Activated CD8-positive, alpha-beta memory T cell treated with anti-CD3 and anti-CD28 coated beads for 1 hour (primary cell): Measurements from ENCODE around the gene GNG10.
"Not testable (repeated sequence)": the region's sequence is repeated elsewhere in the genome, so short reads cannot be mapped to it uniquely, and the experiment has no call there.

Experiments
- DNase-seq, 2 donors: peaks; one replicate each; pipeline ENCODE4 v3.0.0-alpha.2; 2020; ENCODE audit warnings: low read depth in 1 of 2; ENCODE audit errors: extremely low read depth in 1 of 2

Gene GNG10

DNA sequence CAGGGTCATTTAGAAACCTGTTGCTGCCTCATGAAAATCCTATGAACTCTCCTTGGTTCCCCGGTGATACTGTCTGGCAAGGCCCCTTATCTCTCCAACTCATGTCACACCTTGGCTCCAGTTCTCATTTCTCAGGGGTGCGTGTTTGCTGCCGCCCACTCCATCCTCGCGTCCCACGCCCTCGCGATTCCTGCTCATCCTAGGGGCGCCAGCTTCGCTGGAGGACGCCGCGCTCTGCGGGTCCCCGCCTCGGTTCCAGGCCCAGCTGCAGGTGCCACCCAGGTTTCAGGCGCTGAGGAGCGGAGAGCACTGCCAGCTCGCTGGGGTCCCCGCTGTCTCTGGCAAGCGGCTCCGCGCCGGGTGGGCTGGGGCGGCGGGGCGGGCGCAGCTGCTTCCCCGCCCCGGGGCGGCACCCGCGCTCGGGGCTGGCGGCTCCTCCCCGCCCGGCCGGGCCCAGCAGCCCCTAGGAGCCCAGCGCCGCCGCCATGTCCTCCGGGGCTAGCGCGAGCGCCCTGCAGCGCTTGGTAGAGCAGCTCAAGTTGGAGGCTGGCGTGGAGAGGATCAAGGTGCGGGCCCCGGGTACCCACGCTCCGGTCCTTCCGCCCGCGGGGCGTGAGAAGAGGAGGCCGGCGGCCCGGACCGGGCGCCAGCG, at the start of gene GNG10:
GNG10 (plus strand) TSS at position 456 of the 652 bp plus-strand sequence; CDS start at position 486, 30 bp downstream.
- peak; percentile 25 to 58 for DNase-seq

DNA sequence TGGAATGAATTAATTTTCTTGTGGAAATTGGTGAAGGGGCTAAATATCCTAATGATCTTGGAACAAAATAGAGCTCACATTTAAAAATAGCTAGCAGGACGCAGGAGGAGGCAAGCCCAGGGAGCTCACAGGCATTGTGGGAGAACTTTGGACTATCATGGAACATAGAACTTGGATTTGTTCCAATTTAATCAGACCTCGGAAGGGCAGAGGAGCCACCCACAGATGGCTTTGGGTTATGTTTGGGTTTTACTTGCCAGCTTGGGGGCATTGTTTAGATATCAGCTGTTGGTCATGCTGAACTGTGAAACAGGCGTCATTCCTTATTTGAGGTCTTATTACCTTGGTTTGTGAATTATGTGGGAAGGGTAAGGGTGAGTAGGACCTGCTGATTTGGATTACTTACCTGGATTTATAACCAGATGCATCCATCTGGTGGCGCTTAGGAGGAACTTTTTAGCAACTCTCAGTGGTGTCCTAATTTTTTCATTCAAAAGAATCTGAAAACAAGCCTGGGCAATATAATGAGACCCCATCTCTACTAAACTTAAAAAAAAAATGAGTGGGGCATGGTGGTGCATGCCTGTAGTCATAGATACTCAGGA, 47.9 kb upstream of the GNG10 start:
- no peak for DNase-seq

DNA sequence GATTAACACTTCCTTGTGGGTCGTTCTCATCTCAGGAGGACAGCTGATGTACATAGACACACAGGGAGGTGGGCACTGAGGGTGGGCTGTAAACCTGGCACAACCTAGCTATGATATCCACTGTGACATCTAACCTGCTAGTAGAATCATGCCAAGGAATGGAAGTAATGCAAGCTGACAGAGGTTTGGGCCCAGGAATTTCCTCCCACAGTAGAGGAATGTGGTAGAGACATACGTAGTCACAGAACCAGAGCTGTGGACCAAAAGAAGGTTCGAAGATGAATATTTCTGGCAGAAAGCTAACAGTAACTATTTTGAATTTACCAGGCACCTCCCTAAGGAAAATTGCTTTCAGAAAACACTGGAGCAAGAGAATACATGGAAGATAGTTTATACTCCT, 45.5 kb upstream of the GNG10 start:
- DNase-seq, result no peak

DNA sequence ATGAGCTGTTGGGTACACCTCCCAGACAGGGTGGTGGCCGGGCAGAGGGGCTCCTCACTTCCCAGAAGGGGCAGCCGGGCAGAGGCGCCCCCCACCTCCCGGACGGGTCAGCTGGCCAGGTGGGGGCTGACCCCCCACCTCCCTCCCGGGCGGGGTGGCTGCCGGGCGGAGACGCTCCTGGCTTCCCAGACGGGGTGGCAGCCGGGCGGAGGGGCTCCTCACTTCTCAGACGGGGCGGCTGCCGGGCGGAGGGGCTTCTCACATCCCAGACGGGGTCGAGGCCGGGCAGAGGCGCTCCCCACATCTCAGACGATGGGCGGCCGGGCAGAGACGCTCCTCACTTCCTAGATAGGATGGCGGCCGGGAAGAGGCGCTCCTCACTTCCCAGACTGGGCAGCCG, 44.1 kb upstream of the GNG10 start:
- not testable (repeated sequence) for DNase-seq

DNA sequence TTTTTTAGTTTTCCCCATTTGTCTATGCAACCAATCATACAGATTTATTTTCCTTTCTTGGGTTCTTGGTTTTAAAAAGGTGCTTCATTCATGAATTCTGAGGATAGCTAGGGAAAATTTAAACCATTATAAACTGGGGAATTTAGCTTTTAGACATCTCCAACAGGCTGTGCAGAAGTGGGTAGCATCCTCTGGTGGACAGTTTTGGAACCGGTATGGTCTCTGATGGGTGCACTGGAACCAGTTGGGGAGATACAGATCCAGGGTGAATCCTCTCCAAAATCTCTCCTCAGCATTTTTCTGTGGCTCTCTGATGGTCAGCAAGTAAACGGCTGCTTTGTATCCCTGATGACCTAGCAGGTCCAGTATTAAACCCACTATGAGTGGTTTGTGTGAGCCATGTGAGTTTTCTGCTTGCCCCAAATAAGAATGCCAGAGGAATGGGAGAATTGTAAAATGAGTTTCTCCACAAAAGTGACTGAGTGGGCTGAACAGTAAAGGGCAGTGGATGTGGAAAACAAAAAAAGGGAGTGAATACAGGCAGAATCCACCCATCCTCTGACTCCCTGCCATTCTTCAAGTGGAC, 39.4 kb upstream of the GNG10 start:
- no peak for DNase-seq

DNA sequence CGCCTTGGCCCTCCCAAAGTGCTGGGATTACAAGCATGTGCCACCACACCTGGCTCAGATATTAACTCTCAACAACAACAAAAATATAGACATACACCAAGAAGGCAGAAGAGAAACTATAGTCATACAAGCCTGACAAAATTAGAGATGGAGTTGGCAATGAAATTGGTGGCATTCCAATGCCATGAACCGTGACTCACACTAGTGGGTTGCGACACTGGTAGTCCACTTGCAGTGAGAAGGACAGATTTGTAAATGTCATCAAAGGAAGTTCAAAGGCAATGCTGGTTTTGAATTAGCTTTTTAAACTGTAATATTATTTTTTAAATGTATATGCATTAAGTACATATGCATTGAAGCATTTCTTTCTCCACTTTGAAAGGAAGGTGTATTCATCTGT, 38.8 kb upstream of the GNG10 start:
- no peak for DNase-seq

DNA sequence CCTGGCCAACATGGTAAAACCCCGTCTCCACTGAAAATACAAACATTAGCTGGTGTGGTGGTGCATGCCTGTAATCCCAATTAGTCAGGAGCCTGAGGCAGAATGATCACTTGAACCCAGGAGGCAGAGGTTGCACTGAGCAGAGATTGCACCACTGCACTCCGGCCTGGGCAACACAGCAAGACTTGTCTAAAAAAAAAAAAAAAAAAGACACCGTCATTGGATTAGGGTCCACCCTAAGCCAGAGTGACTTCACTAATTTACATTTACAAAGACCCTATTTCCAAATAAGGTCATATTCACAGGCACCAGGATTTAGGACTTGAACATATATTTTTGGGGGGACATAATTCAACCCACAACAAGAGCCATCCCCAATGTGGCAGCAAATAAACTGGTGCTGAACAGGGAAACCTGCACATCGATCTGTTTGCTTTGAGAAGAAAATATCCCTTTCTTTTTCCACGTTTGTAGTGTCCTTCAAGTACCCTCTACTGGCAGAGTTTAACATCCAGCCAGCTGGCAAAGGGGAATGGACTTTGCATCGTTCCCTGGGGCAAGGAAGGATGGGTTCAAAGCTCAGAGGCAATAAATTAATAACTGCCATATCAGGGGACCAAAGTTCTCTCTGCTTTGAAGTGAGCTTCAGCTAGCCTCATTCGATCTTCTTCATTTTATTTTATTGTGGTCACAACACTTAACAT, 34.0 kb upstream of the GNG10 start:
- no peak for DNase-seq

DNA sequence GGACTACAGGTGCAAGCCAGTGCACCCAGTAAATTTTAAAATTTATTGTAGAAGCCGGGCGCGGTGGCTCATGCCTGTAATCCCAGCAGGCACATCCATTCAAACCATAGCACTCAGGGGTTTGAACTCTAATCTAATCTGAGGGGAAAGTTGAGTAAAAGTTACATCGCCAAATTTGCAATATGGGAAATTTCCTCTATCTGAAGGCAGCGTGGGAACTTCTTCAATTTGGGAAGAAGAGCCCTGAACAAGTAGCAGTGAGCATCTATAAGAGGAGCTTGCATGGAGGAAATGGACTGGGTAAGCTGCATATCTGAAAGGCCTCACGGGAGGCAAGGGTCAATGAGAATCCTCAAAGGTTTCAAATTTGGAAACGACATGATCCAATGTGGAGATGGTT, 33.0 kb upstream of the GNG10 start:
- DNase-seq, result no peak

DNA sequence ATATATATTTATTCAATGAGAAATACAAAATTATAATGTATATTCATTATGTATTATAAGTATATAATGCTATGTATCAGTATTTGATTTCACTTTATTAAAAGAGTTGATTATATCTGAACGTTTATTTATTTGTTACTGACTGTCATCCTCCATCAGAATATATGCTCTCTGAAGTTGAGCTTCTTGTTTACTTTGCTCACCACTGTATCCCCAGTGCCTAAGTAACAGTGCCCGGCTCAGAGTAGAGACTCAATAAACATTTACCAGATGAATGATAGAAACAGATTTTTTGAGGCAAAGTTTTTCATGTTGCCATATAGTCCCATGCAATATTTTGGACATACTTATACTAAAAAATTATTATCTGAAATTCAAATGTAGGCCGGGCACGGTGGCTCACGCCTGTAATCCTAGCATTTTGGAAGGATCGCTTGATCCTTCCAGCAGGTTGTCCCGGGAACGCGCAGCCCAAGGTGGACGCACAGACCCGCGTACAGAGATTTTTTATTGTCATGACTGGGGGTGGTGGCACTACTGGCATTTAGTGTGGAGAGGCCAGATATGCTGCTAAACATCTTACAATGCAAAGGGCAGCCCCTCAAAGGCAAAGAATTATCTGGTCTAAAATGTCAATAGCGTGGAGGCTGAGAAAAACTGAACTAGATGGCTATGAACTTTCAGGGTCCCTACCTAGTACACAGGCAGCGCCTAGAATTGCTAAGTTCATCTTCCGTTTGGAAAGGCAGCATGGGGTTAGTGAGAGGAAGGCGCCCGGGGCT, 31.0 kb upstream of the GNG10 start:
- no peak for DNase-seq

DNA sequence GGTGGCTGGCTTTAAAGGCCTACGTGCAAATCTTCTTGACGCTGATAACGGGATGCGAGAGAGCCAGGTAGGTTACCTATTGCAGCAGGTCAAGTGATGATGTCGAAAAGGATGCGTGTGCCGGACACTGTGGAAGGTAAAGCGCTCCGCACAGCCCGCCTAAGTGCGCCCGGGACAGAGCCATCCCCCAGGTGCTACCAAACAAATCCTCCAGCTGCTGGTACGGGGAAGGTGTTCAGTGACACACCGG, 30.5 kb upstream of the GNG10 start:
- DNase-seq, result no peak

DNA sequence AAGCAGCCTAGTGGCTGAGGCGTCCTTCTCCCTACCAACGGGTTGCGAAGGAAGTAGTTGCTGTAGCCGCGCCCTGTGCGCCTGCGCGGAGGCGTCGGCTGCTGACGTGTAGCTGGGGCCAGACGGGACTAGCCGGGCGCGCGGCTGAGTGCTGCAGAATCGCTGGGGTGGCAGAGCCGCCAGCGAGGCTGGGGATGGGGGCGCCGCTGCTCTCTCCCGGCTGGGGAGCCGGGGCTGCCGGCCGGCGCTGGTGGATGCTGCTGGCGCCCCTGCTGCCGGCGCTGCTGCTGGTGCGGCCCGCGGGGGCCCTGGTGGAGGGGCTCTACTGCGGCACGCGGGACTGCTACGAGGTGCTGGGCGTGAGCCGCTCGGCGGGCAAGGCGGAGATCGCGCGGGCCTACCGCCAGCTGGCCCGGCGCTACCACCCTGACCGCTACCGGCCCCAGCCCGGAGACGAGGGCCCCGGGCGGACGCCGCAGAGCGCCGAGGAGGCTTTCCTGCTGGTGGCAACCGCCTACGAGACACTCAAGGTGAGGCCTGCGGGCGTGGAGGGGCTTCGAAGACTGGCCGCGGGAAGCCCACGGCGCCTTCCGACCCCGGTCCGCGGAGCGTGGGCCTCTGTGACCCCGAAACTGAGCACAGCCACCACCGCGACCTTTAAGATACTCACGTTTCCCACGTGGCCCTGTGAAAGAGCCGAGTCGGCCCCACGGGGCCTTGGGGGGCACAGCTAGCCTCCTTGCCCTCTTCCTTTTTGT, 30.0 kb upstream of the GNG10 start, which contains the start of gene DNAJC25:
DNAJC25 (plus strand) TSS at position 121 of the 758 bp plus-strand sequence; CDS start at position 195, 74 bp downstream.
- DNase-seq, result peak; percentile 91 to 93

DNA sequence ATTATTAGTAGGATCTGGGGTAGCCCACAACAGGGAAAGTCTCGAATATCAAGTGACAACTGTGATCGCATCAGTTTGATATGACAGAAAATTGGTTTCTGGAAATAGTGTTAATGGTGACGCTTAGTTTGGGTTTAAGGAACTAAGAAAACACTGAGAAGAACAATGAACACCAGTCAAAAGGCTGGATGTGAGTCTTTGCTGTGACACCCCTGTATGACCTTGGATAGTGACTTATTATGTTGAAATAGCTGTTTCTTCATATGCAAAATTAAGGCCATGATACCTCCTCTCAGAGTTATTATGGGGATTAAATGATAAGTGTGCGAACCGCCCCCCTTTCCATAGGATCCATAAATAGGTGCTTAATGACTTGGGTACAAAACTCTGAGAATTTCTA, 29.3 kb upstream of the GNG10 start:
- DNase-seq, result no peak

DNA sequence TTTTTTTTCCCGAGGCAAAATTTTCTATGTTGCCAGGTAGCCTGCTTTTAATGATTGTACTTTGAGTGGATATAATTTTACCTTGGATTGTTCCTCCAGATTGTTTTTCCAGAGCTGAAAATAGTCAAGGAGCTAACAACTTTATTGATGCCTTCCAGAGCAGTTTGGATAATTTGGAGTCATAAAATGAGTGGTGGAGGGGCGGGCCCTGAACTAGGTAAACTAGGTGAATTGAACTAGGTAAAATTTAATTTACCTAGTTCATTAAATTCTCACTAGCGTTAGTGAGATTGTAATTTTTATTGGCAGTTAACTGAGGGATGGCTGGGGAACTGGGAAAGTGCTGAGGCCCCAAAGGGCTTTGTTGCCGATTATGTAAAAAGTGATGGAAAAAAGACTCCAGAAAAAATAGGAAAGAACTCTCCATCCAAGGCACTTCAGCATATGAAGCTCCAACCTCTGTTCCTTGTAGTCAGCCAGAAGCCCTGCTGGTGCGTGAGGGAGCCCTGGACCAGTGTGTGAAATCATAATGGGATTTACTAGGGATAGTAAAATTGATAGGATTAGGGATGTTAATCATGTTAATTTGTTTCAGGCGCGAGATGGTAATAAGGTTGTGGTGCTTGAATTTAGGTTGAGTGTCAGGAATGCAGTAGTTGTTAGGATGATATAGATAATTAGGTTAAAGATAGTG, 28.6 kb upstream of the GNG10 start:
- no peak for DNase-seq

DNA sequence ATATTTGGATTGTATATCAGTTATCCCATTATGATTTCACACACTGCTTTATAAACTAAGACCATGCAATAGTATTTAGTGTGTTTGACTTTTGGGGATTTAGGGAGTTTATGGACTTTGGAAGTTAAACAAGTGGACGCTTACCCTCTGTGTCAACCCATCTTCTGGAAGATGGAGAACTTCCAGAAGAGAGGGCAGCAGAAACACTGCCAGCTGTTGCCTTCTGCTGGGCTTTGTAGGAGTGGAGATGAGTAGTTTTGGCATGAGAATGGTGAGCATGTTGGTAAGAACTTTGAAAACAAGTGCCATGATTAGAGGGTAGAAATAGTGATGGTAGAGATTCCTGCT, 28.0 kb upstream of the GNG10 start:
- no peak for DNase-seq

DNA sequence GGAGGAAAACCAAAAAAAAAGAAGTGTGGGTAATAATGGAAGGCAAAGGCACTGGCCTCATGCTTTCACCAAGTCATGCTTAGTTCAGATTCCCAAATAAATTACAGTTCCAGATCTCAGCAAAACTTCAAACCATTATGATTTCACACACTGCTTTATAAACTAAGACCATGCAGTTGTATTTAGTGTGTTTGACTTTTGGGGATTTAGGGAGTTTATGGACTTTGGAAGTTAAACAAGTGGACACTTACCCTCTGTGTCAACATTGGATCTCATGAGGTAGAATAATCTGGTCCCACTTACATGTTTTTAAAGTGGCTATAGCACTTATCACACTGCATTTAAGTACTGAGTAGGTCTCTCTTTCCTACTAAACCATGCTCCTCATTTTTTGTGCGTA, 26.5 kb upstream of the GNG10 start:
- no peak for DNase-seq

DNA sequence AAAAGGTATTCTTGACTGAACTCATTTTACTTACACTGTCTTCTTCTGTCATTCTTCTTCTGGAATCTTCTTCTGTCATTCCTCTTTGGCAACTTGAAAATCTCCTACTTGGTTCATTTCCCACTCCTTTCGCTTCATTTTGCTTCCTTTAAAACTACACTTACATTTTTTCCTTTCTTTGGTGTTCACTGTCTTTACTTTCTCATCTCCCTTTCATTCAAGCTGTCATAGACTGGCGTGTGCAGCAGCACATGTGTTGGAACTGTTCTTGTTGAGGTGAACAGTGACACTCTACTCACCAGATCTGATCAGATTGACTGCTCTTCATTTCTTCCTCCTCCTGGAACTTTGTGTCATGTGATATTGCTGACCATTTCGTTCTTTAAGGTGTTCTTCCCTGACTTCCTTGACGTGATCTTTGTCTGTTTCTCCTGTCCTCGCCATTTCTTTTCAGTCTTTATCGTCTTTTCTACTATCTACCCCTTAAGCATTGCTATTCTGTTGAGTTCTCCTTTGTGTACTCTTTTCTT, 23.9 kb upstream of the GNG10 start:
- no peak for DNase-seq

DNA sequence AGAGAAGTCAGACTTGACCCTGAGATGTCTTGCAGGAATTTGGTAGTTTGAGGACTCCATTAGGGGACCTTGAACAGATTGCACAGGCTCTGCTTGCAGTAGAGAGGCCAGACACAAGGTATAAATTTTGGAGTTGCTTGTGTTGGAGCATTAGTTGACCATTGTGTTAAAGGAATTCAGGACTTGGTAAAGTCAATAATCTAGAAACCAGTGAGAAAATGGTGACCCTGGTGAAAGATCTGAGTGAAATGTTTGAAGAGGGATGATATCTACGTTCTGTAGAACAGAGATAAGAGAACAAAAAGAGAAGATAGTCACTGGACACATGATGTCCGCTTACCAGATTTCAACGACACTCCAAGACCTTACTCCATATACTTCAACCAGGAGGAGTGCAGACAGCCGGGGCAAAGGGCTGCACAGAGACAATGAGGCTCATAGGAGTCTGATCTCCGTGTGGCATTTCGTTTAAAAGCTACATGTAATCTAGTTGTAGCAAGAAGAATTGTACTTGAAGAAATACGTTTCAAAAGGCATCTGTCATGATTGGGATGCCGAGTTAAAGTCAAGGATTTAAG, 17.1 kb upstream of the GNG10 start:
- no peak for DNase-seq

DNA sequence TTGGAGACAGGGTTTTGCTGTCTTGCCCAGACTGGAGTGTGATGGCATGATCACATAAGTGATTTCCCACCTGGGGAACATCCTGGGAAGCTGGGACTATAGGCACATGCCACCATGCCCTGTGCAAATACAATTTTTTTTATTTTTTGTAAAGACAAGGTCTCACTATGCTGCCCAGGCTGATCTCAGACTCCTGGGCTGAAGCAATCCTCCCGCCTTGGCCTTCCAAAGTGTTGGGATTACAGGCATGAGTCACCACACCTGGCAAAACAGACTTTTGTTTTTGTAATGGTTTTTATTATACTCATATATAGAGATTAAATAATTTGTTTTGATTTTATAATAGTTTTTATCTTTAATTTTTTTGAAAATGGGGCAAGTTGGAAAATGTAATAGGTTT, 15.6 kb upstream of the GNG10 start:
- DNase-seq, result no peak

DNA sequence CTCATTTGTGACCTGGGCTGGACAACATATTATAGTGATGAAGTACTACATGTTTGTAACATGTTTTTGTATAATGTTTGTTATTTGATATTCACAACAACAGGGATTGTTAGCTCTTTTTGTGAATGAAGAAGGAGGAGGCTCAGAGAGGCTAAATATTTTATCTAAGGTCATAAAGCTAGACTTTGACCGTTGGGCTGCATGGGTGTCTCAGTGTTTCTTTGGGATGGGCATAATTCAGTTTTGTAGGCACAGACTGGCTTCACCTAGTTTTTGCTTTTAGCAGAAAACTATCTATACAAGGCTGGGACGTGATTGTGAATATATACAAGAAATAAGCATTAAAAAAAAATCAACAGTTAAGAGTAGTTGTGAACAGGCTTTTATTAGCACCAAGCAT, 15.0 kb upstream of the GNG10 start:
- no peak for DNase-seq

DNA sequence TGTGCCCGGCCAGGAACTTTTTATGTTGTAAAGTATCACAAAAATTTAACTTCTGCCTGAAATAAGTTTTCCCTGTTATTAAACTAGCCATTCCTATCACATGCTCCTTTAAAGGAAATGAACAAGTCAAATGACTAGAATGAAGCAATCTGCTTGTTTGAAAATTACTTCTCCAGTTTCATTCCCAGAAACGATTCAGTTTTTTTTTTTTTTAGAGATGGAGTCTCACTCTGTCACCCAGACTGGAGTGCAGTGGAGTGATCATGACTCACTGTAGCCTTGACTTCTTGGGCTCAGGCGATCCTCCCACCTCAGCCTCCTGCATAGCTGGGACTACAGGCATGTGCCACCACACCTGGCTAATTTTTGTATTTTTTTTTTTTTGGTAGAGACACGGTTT, 13.3 kb upstream of the GNG10 start:
- no peak for DNase-seq
